MM.1S (cell line): ENCODE measurements around the gene PKN1.

Experiments used
- CTCF ChIP-seq: fragments of 300-600 bp; sonication (generic); IDR thresholded peaks from 2 replicates; pipeline ENCODE4 v1.5.1; 2016; ENCODE audit warnings: antibody characterized with exemption, low read length, mixed read lengths
- EZH2 ChIP-seq: fragments of 300-600 bp; sonication (generic); optimal IDR thresholded peaks from 2 replicates; pipeline ENCODE3; 2017; ENCODE audit warnings: low read depth, mild to moderate bottlenecking, antibody characterized with exemption, low read length, mixed read lengths

- peak; percentile 9; the same call in 1 of the 2 replicates for TF ChIP-seq CTCF
- TF ChIP-seq EZH2 = no peak
Measured at GRCh38 chr19:14433554-14434501, 722 bp downstream of the PKN1 start.
